Measurements from ENCODE around the gene TDRD12. TPM values are rescaled to one million over a fixed set of nuclear protein-coding genes. Genes with fewer than 3 reads are reported as not detected.

The TDRD12 gene
- total and polyA plus RNA-seq, 2 donors (not counting 3 experiments of a cell fraction or from before 2014, with no cell fraction given): 0.03 to 0.09 TPM

DNA sequence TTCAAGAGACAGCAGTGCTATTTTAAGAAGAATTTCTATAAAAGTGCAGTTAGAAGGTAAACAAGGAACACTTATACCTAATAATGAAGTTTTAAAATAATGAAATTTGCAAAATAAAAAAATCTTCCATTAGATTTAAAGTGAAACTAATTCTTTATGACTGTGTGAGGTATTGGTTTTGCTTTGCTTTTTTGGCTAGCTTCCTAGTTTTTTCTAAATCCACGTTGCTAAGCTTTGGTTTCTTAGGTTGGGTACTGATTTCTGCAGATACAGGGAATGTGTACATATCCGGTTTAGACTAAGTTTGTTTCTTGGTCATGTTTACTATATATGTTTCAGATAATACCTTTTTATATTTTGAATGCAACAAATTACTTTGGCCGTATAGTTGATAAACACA is 90.2 kb downstream of the TDRD12 start:
- BruUV-seq (replicated peaks): no TSS peak
- dilution Hi-C loops (cut with MboI; ENCODE audit: extremely low pct_ligation_motif_present, low sequenced_read_pairs) (no loop called here), intact Hi-C loops (cut with micrococcal nuclease) (no loop called here)
- peaks cover 2 to 7% of the 10 kb centered on the region in 2 experiments for H3K27me3 ChIP-seq (ENCODE audit: control insufficient read depth in 2 of 2, insufficient read depth in 2 of 2, low read length in 2 of 2)
- H3K9me1 ChIP-seq (replicated peaks; ENCODE audit: control insufficient read depth, extremely low read depth, insufficient read depth, low read length): no peaks in the 10 kb centered on the region
- no peak for DNase-seq (ENCODE audit: low read depth, low spot score)
- no peaks in the 10 kb centered on the region for H4K20me1 ChIP-seq (replicated peaks; ENCODE audit: control insufficient read depth, extremely low read depth, insufficient read depth, low read length)
- no peaks in the 10 kb centered on the region for H3K4me1 ChIP-seq (ENCODE audit: control insufficient read depth, extremely low read depth, insufficient read depth, low read length)
- H3K36me3 ChIP-seq (ENCODE audit: control insufficient read depth in 2 of 2, extremely low read depth in 1 of 2, insufficient read depth in 2 of 2, low read length in 2 of 2): no peaks in the 10 kb centered on the region
- CTCF ChIA-PET: interaction anchor here (0.7 kb wide), 1 partner anchor 10 kb away, joined by 3 read pairs; no protein-coding TSS in a partner anchor
- H3K9me3 ChIP-seq (replicated peaks; ENCODE audit: control insufficient read depth, insufficient read depth, low read length): no peaks in the 10 kb centered on the region
- H3K79me2 ChIP-seq (ENCODE audit: control insufficient read depth, insufficient read depth, low read length): no peaks in the 10 kb centered on the region
- no peak overlapping the region for H3K4me3 ChIP-seq (replicated peaks in 1 of 3; ENCODE audit: insufficient read depth in 1 of 3, low read depth in 1 of 3, low read length in 3 of 3)
- POLR2A ChIA-PET: no interaction called here
- FAIRE-seq: no peak
- H3K4me2 ChIP-seq (ENCODE audit: insufficient read depth, low read length): no peak overlapping the region
- no peak overlapping the region for H3K27ac ChIP-seq (ENCODE audit: insufficient read depth, low read depth, low read length)
- no peak overlapping the region for H3K9ac ChIP-seq (replicated peaks; ENCODE audit: extremely low read depth, insufficient read depth, low read length)
- TF ChIP-seq GATA2 (IDR thresholded peaks at IDR 0.05; ENCODE audit: insufficient read depth, insufficient read length, low read depth, low read length): no peak
- TF ChIP-seq POLR2AphosphoS5 (IDR thresholded peaks at IDR 0.05; ENCODE audit: insufficient read depth, low read depth, low read length): no peak
- TF ChIP-seq, protein P1, sequence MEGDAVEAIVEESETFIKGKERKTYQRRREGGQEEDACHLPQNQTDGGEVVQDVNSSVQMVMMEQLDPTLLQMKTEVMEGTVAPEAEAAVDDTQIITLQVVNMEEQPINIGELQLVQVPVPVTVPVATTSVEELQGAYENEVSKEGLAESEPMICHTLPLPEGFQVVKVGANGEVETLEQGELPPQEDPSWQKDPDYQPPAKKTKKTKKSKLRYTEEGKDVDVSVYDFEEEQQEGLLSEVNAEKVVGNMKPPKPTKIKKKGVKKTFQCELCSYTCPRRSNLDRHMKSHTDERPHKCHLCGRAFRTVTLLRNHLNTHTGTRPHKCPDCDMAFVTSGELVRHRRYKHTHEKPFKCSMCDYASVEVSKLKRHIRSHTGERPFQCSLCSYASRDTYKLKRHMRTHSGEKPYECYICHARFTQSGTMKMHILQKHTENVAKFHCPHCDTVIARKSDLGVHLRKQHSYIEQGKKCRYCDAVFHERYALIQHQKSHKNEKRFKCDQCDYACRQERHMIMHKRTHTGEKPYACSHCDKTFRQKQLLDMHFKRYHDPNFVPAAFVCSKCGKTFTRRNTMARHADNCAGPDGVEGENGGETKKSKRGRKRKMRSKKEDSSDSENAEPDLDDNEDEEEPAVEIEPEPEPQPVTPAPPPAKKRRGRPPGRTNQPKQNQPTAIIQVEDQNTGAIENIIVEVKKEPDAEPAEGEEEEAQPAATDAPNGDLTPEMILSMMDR (IDR thresholded peaks at IDR 0.05; ENCODE audit: extremely low read depth in 1 of 2, insufficient read depth in 1 of 2, low read depth in 1 of 2, low read length in 2 of 2): no peak
- TF ChIP-seq FOS (IDR thresholded peaks at IDR 0.05; ENCODE audit: borderline replicate concordance, insufficient read depth, low read length): no peak
- TF ChIP-seq POLR2A (IDR thresholded peaks at IDR 0.05; ENCODE audit: low read depth, low read length): no peak
- no peak for TF ChIP-seq JUN (IDR thresholded peaks at IDR 0.05; ENCODE audit: borderline replicate concordance, insufficient read depth, insufficient read length, low read depth)
- H2AFZ ChIP-seq (ENCODE audit: low read depth, low read length): no peak overlapping the region

DNA sequence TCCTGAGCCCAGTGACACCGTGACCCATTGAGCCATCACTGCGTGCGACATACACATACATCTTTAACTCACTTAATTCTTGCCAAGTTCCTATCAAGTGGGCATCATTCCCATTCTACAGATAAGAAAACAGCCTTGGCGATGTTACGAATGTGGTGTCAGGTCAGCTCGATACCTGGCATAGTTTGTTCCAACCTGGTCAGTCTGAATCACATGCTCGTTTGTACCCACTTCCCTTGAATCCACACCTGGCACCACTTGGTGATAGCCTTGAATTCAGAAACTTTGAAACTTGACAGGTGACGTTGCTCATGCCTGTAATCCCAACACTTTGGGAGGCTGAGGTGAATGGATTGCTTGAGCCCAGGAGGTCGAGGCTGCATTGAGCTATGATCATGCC is 90.9 kb downstream of the TDRD12 start:
- H4K20me1 ChIP-seq (replicated peaks; ENCODE audit: control insufficient read depth, extremely low read depth, insufficient read depth, low read length): no peaks in the 10 kb centered on the region
- H2AFZ ChIP-seq (ENCODE audit: low read depth, low read length): no peak overlapping the region
- H3K4me1 ChIP-seq (ENCODE audit: control insufficient read depth, extremely low read depth, insufficient read depth, low read length): no peaks in the 10 kb centered on the region
- CTCF ChIA-PET: no interaction called here
- DNase-seq (ENCODE audit: low read depth, low spot score) (no peak), FAIRE-seq (no peak)
- no peaks in the 10 kb centered on the region for H3K79me2 ChIP-seq (ENCODE audit: control insufficient read depth, insufficient read depth, low read length)
- TF ChIP-seq EZH2 (IDR thresholded peaks at IDR 0.05; ENCODE audit: borderline replicate concordance, low read depth, low read length, severe bottlenecking): no peak
- no peak for TF ChIP-seq JUN (IDR thresholded peaks at IDR 0.05; ENCODE audit: borderline replicate concordance, insufficient read depth, insufficient read length, low read depth)
- no peak for TF ChIP-seq GATA2 (IDR thresholded peaks at IDR 0.05; ENCODE audit: insufficient read depth, insufficient read length, low read depth, low read length)
- H3K4me3 ChIP-seq (replicated peaks in 1 of 3; ENCODE audit: insufficient read depth in 1 of 3, low read depth in 1 of 3, low read length in 3 of 3): no peak overlapping the region
- no peaks in the 10 kb centered on the region for H3K36me3 ChIP-seq (ENCODE audit: control insufficient read depth in 2 of 2, extremely low read depth in 1 of 2, insufficient read depth in 2 of 2, low read length in 2 of 2)
- no peaks in the 10 kb centered on the region for H3K9me3 ChIP-seq (replicated peaks; ENCODE audit: control insufficient read depth, insufficient read depth, low read length)
- no peaks in the 10 kb centered on the region for H3K9me1 ChIP-seq (replicated peaks; ENCODE audit: control insufficient read depth, extremely low read depth, insufficient read depth, low read length)
- H3K27ac ChIP-seq (ENCODE audit: insufficient read depth, low read depth, low read length): no peak overlapping the region
- dilution Hi-C loops (cut with MboI; ENCODE audit: extremely low pct_ligation_motif_present, low sequenced_read_pairs): no loop called here
- POLR2A ChIA-PET: no interaction called here
- no TSS peak for BruUV-seq (replicated peaks)
- H3K9ac ChIP-seq (replicated peaks; ENCODE audit: extremely low read depth, insufficient read depth, low read length): no peak overlapping the region
- H3K4me2 ChIP-seq (ENCODE audit: insufficient read depth, low read length): no peak overlapping the region
- intact Hi-C loops (cut with micrococcal nuclease): no loop called here
- peaks cover 2 to 7% of the 10 kb centered on the region in 2 experiments for H3K27me3 ChIP-seq (ENCODE audit: control insufficient read depth in 2 of 2, insufficient read depth in 2 of 2, low read length in 2 of 2)
